Measurements from ENCODE around the gene DPY19L1. TPM values are rescaled to one million over a fixed set of nuclear protein-coding genes. Genes with fewer than 3 reads are reported as not detected.
"Not testable (repeated sequence)": the region's sequence is repeated elsewhere in the genome, so short reads cannot be mapped to it uniquely, and the experiment has no call there.

The DPY19L1 gene
- total and polyA plus RNA-seq, 2 donors (not counting 3 experiments of a cell fraction or from before 2014, with no cell fraction given): 30.9 to 53.1 TPM

DNA sequence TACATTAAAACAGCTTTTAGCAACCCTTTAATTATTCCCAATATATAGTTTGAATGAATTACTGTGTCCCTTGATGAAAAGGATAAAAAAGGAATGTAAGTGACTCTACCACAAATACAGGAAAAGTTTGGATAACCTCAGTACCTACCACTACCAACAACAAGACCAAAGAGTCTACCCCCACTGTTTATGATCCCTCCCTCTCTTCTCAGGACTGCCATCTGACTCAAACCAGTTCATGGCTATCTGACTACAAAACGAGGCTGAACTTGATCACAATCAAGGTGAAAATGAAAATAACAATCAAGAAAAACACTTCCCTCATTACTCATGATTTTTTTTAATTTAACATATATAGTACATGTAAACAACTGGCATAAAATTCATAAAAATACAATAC, 108.7 kb downstream of the DPY19L1 start:
- CTCF ChIA-PET: interaction anchor here (0.9 to 1.5 kb wide), 3 partner anchors 42 to 105 kb away, joined by 3 to 7 read pairs (median 4); no protein-coding TSS in a partner anchor
- intact Hi-C loops (cut with micrococcal nuclease): loop anchor here (1.0 to 5.0 kb wide), 4 partner anchors 105 to 251 kb away; partner anchors contain the start of gene DPY19L1
- dilution Hi-C loops (cut with MboI; ENCODE audit: extremely low pct_ligation_motif_present, low sequenced_read_pairs): no loop called here

DNA sequence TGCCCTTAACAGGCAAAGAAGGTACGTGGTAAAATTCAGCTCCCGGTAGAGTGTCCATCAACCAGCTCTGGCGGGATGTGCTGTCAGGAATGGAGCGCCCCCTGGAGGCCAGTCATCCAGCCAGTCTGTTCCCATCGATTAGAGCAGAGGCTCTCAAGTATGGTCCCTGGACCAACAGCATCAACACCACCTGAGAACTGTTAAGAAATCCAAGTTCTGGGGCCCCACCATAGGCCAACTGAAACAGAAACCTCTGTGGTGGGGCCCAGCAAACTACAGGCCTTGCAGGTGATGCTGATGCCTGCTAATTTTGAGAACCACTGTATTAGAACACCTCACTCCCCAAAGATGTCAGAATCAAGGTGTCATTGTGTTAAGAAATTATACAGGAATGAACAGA, 109.2 kb downstream of the DPY19L1 start:
- FAIRE-seq: peak; percentile 42
- Histone ChIP-seq H3K27me3 (ENCODE audit: control insufficient read depth in 2 of 2, insufficient read depth in 2 of 2, low read length in 2 of 2) (no peaks in the 10 kb centered on the region), H2AFZ (ENCODE audit: low read depth, low read length) (no peak overlapping the region), H3K79me2 (ENCODE audit: control insufficient read depth, insufficient read depth, low read length) (no peaks in the 10 kb centered on the region), H3K9me3 (replicated peaks; ENCODE audit: control insufficient read depth, insufficient read depth, low read length) (no peaks in the 10 kb centered on the region), H3K9me1 (replicated peaks; ENCODE audit: control insufficient read depth, extremely low read depth, insufficient read depth, low read length) (no peaks in the 10 kb centered on the region), H3K4me2 (ENCODE audit: insufficient read depth, low read length) (no peak overlapping the region), H3K36me3 (ENCODE audit: control insufficient read depth in 2 of 2, extremely low read depth in 1 of 2, insufficient read depth in 2 of 2, low read length in 2 of 2) (no peaks in the 10 kb centered on the region), H3K27ac (ENCODE audit: insufficient read depth, low read depth, low read length) (no peak overlapping the region), H3K4me1 (ENCODE audit: control insufficient read depth, extremely low read depth, insufficient read depth, low read length) (no peaks in the 10 kb centered on the region), H3K9ac (replicated peaks; ENCODE audit: extremely low read depth, insufficient read depth, low read length) (no peak overlapping the region), H3K4me3 (replicated peaks in 1 of 3; ENCODE audit: insufficient read depth in 1 of 3, low read depth in 1 of 3, low read length in 3 of 3) (no peak overlapping the region), H4K20me1 (replicated peaks; ENCODE audit: control insufficient read depth, extremely low read depth, insufficient read depth, low read length) (no peaks in the 10 kb centered on the region)
- CTCF ChIA-PET: interaction anchor here (0.7 to 1.5 kb wide), 5 partner anchors 11 to 104 kb away, joined by 3 to 7 read pairs (median 3); no protein-coding TSS in a partner anchor
- dilution Hi-C loops (cut with MboI; ENCODE audit: extremely low pct_ligation_motif_present, low sequenced_read_pairs): no loop called here
- no peak for DNase-seq (ENCODE audit: low read depth, low spot score)
- no TSS peak for BruUV-seq (replicated peaks)
- TF ChIP-seq, protein P1, sequence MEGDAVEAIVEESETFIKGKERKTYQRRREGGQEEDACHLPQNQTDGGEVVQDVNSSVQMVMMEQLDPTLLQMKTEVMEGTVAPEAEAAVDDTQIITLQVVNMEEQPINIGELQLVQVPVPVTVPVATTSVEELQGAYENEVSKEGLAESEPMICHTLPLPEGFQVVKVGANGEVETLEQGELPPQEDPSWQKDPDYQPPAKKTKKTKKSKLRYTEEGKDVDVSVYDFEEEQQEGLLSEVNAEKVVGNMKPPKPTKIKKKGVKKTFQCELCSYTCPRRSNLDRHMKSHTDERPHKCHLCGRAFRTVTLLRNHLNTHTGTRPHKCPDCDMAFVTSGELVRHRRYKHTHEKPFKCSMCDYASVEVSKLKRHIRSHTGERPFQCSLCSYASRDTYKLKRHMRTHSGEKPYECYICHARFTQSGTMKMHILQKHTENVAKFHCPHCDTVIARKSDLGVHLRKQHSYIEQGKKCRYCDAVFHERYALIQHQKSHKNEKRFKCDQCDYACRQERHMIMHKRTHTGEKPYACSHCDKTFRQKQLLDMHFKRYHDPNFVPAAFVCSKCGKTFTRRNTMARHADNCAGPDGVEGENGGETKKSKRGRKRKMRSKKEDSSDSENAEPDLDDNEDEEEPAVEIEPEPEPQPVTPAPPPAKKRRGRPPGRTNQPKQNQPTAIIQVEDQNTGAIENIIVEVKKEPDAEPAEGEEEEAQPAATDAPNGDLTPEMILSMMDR (IDR thresholded peaks at IDR 0.05; ENCODE audit: extremely low read depth in 1 of 2, insufficient read depth in 1 of 2, low read depth in 1 of 2, low read length in 2 of 2): peak; percentile 32 to 44
- no peak for TF ChIP-seq MYC (IDR thresholded peaks at IDR 0.05; ENCODE audit: low read depth, low read length)
- intact Hi-C loops (cut with micrococcal nuclease): loop anchor here (1.0 to 5.0 kb wide), 4 partner anchors 105 to 251 kb away; partner anchors contain the start of gene DPY19L1
- POLR2A ChIA-PET: no interaction called here

More for the DNA sequence above, 108.7 kb downstream of the DPY19L1 start:
- H3K36me3 ChIP-seq (ENCODE audit: control insufficient read depth in 2 of 2, extremely low read depth in 1 of 2, insufficient read depth in 2 of 2, low read length in 2 of 2): no peaks in the 10 kb centered on the region
- H3K27ac ChIP-seq (ENCODE audit: insufficient read depth, low read depth, low read length): no peak overlapping the region
- DNase-seq (ENCODE audit: low read depth, low spot score): no peak
- no peaks in the 10 kb centered on the region for H3K27me3 ChIP-seq (ENCODE audit: control insufficient read depth in 2 of 2, insufficient read depth in 2 of 2, low read length in 2 of 2)
- TF ChIP-seq EZH2 (IDR thresholded peaks at IDR 0.05; ENCODE audit: borderline replicate concordance, low read depth, low read length, severe bottlenecking) (no peak), POLR2AphosphoS5 (IDR thresholded peaks at IDR 0.05; ENCODE audit: insufficient read depth, low read depth, low read length) (no peak)
- no peak overlapping the region for H3K4me3 ChIP-seq (replicated peaks in 1 of 3; ENCODE audit: insufficient read depth in 1 of 3, low read depth in 1 of 3, low read length in 3 of 3)
- no peak overlapping the region for H2AFZ ChIP-seq (ENCODE audit: low read depth, low read length)
- H3K9ac ChIP-seq (replicated peaks; ENCODE audit: extremely low read depth, insufficient read depth, low read length): no peak overlapping the region
- FAIRE-seq: no peak
- H3K9me3 ChIP-seq (replicated peaks; ENCODE audit: control insufficient read depth, insufficient read depth, low read length): no peaks in the 10 kb centered on the region
- H3K4me1 ChIP-seq (ENCODE audit: control insufficient read depth, extremely low read depth, insufficient read depth, low read length): no peaks in the 10 kb centered on the region
- H3K4me2 ChIP-seq (ENCODE audit: insufficient read depth, low read length): no peak overlapping the region
- no TSS peak for BruUV-seq (replicated peaks)
- no peaks in the 10 kb centered on the region for H3K9me1 ChIP-seq (replicated peaks; ENCODE audit: control insufficient read depth, extremely low read depth, insufficient read depth, low read length)
- POLR2A ChIA-PET: no interaction called here
- no peaks in the 10 kb centered on the region for H3K79me2 ChIP-seq (ENCODE audit: control insufficient read depth, insufficient read depth, low read length)
- H4K20me1 ChIP-seq (replicated peaks; ENCODE audit: control insufficient read depth, extremely low read depth, insufficient read depth, low read length): no peaks in the 10 kb centered on the region

DNA sequence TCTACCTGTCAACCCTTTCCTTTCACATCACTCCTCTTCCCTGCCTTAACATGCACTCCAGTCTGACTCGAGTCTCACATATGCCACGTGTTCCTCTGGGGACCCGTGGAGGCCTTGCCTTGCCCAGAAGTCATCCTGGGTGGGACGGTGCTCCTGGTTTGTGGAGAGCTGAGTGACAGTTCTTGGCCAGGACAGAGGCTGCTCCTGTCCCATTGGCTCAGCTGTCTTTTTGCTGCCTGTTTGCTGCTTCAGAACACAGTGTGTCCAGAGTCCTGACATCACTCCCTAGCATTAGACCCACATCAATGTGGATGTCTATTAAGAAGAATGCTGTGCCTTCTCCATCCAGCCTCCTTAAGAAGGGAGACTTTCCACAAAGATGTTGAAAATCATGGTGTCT, 116.8 kb downstream of the DPY19L1 start:
- FAIRE-seq; intact Hi-C loops (cut with micrococcal nuclease); dilution Hi-C loops (cut with MboI; ENCODE audit: extremely low pct_ligation_motif_present, low sequenced_read_pairs); H3K9me3 ChIP-seq (replicated peaks; ENCODE audit: control insufficient read depth, insufficient read depth, low read length); POLR2A ChIA-PET; H3K4me1 ChIP-seq (ENCODE audit: control insufficient read depth, extremely low read depth, insufficient read depth, low read length); H3K27me3 ChIP-seq (ENCODE audit: control insufficient read depth in 2 of 2, insufficient read depth in 2 of 2, low read length in 2 of 2); H2AFZ ChIP-seq (ENCODE audit: low read depth, low read length); H3K9ac ChIP-seq (replicated peaks; ENCODE audit: extremely low read depth, insufficient read depth, low read length); CTCF ChIA-PET; H3K27ac ChIP-seq (ENCODE audit: insufficient read depth, low read depth, low read length); H3K36me3 ChIP-seq (ENCODE audit: control insufficient read depth in 2 of 2, extremely low read depth in 1 of 2, insufficient read depth in 2 of 2, low read length in 2 of 2); H3K9me1 ChIP-seq (replicated peaks; ENCODE audit: control insufficient read depth, extremely low read depth, insufficient read depth, low read length); H4K20me1 ChIP-seq (replicated peaks; ENCODE audit: control insufficient read depth, extremely low read depth, insufficient read depth, low read length); H3K4me2 ChIP-seq (ENCODE audit: insufficient read depth, low read length); BruUV-seq (replicated peaks); DNase-seq (ENCODE audit: low read depth, low spot score); H3K4me3 ChIP-seq (replicated peaks in 1 of 3; ENCODE audit: insufficient read depth in 1 of 3, low read depth in 1 of 3, low read length in 3 of 3); H3K79me2 ChIP-seq (ENCODE audit: control insufficient read depth, insufficient read depth, low read length): not testable (repeated sequence)
